EH (cell line): ENCODE measurements around the gene NME5.
"Not testable (repeated sequence)": the region's sequence is repeated elsewhere in the genome, so short reads cannot be mapped to it uniquely, and the experiment has no call there.

Experiments
- DNase-seq: peaks from one replicate; pipeline ENCODE4 v3.0.0-alpha.2; 2015; ENCODE audit warnings: low read depth

NME5 gene

DNA sequence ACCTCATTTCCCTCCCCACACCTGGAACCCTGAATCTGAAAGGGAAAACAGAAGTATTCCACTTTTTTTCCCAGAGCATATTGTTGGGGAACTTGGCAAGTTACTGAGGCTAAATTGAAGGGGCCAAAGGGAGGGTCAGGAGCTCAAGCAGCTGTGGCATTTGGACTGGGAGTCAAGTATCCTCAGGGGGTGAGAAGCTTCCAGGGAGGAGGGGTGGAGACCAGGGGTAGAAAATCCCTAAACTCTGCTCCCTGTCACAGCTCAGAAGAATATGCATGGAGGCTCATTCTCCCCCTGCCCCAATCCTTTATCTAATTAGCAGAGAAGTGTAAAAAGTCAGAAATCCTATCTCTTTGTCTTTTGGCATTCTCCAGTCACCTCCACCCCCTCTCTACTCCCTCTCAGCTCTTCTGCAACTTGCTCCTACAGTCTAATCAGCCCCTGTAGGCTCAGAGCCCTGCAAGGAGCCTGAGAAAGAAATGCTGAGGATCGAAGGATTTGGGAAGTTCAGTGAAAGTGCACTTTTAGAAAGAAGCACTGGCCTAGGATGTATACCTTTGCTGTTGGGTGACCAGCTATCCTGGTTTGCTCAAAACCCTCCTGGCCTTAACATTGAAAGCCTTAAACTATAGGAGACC, 61.1 kb downstream of the NME5 start:
- no peak for DNase-seq

DNA sequence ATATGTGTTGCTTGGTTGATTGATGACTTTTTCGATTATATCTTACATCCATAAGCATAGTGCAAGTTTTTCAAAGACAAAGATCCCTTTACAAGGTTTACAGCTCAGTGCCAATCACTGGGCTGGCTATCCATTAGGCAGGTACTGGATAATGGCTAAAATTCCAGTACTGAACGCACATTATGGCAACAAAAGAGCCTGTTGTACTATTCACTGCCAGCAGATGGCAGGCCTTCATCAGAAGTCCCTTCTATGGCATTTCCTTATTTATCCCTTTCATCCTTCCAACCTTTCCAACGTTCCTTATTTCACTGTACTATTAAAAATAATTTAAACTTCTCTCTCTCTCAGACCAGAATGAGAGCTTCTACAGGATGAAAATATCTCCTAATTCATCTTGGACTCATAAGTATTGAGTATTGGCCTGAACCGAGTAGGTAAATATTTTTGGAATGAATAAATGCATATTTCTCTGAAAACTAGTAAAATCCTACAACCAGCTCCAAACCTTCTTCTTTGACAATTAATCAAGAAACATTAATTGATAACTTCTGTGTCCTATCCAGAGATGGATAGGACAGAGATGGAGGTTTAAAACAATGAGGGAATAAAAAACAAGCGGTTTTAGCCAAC, 62.0 kb downstream of the NME5 start:
- peak; percentile 72 for DNase-seq

DNA sequence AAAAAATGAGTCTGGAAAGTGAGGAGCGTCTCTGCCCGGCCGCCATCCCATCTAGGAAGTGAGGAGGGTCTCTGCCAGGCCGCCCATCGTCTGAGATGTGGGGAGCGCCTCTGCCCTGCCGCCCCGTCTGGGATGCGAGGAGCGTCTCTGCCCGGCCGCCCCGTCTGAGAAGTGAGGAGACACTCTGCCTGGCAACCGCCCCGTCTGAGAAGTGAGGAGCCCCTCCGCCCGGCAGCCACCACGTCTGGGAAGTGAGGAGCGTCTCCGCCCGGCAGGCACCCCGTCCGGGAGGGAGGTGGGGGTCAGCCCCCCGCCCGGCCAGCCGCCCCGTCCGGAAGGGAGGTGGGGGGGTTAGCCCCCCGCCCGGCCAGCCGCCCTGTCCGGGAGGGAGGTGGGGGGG, 69.2 kb downstream of the NME5 start:
- DNase-seq, result not testable (repeated sequence)

DNA sequence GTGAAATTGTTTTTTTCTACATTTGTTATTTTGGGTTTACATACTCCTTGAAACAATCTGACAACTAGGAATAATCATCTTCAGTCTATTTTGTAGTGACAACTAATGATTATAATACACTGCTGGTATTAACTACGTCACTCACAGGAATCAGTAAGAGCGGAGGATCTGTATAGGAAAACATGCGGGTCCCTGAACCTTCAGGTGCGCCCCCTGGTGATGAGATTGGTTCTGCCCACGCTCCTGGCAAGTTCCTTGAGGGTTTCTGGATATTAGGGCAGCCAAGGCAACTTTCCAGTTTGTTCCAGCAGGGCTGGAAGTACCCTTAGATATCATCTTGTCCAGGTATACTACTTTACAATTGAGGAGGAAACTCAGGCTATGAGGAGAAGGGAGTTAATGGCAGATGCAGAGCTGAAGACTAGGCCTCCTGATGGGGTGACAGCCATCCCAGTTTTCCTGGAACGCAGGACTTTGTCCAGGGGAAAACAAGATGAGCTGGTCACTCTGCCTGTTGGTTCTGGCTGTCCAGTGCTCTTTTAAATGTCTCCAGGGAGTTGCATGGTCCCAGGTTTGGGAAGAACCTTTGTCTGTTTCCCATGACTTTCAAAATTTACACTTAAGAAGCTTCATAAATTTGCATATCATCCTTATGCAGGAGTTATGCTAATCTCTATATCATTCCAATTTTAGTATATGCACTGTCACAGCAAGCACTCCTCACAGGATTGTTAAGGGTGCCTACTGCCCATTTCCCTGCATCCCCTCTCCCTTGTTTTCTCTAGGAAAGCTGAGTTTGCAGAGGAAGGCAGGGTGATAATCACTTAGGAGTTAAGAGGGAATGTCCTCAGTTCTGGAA, 70.3 kb downstream of the NME5 start:
- peak; percentile 78 for DNase-seq

DNA sequence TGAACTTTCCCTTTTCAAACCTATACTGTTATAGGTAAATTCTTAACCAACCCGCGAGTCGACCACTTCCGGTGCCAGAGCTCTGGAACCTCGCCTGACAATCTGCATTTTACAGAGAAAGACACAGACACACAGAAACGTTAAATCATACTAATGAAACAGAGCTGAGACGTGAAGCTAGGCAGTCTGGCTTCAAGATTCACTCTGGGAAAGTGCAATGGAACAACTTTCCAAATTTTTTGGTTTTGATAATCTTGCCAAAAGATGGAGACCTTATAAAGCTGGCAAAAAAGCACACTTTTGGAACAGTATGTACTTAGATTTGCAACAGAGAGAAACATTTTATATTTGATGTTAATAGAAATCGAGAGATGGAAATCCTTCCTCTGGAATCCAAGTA, 71.3 kb downstream of the NME5 start:
- DNase-seq, result no peak
